Ishikawa (cell line): ENCODE data around the gene YJU2.

Experiments
- EGR1 ChIP-seq: IDR thresholded peaks from 2 replicates; pipeline ENCODE4 v1.6.1; 2012
- EP300 ChIP-seq: IDR thresholded peaks from 2 replicates; pipeline ENCODE4 v1.6.1; 2012; ENCODE audit warnings: borderline replicate concordance
- TAF1 ChIP-seq: IDR thresholded peaks from 2 replicates; pipeline ENCODE4 v1.6.1; 2012; ENCODE audit warnings: low read depth, mild to moderate bottlenecking
- YY1 ChIP-seq: IDR thresholded peaks from 2 replicates; pipeline ENCODE4 v1.6.1; 2012; ENCODE audit warnings: low read depth

GRCh38 chr19:4241824-4242430, 5.0 kb upstream of the YJU2 start:
- TF ChIP-seq EGR1, result no peak
- TF ChIP-seq TAF1, result no peak
- TF ChIP-seq EP300, result no peak
- no peak for TF ChIP-seq YY1
